ENCODE measurements around the gene LTBP3. TPM values are rescaled to one million over a fixed set of nuclear protein-coding genes. Genes with fewer than 3 reads are reported as not detected.

The LTBP3 gene
- total and polyA plus RNA-seq, 9 of the 15 experiments (the other 6 are each of a cell fraction or from before 2014, with no cell fraction given), result 0.06 to 20.5 (median 4.8) TPM

DNA sequence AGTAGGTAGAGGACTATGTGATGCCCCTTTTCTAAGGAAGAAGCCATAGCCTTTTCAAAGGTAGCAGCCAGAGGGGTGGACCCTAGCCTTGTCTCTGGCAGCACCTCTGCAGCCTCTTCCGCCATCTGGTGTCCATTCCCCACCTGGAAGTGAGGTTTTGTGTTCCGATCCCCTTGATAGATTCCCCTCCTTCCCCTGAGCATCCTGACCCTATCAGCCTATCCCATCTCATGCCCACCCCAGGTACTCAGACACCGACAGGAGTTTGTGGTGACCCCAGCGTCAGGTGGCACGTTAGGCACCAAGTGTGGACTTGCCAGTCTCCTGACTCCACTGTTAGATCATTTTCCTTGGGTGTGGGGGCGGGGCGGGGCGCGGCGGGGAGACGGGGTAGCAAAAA, 13.8 kb upstream of the LTBP3 start (continued):
- TF ChIP-seq, protein P1, sequence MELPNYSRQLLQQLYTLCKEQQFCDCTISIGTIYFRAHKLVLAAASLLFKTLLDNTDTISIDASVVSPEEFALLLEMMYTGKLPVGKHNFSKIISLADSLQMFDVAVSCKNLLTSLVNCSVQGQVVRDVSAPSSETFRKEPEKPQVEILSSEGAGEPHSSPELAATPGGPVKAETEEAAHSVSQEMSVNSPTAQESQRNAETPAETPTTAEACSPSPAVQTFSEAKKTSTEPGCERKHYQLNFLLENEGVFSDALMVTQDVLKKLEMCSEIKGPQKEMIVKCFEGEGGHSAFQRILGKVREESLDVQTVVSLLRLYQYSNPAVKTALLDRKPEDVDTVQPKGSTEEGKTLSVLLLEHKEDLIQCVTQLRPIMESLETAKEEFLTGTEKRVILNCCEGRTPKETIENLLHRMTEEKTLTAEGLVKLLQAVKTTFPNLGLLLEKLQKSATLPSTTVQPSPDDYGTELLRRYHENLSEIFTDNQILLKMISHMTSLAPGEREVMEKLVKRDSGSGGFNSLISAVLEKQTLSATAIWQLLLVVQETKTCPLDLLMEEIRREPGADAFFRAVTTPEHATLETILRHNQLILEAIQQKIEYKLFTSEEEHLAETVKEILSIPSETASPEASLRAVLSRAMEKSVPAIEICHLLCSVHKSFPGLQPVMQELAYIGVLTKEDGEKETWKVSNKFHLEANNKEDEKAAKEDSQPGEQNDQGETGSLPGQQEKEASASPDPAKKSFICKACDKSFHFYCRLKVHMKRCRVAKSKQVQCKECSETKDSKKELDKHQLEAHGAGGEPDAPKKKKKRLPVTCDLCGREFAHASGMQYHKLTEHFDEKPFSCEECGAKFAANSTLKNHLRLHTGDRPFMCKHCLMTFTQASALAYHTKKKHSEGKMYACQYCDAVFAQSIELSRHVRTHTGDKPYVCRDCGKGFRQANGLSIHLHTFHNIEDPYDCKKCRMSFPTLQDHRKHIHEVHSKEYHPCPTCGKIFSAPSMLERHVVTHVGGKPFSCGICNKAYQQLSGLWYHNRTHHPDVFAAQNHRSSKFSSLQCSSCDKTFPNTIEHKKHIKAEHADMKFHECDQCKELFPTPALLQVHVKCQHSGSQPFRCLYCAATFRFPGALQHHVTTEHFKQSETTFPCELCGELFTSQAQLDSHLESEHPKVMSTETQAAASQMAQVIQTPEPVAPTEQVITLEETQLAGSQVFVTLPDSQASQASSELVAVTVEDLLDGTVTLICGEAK (IDR thresholded peaks at IDR 0.05), result 0 out of 2 replicates have a peak, but pooled peaks have one; percentile 19
- TF ChIP-seq, protein P1 (CRISPR knock-in tag; IDR thresholded peaks at IDR 0.05), result no peak
- TF ChIP-seq ARID2 (IDR thresholded peaks at IDR 0.05) (peak; percentile 76; the same call in 1 of the 2 replicates), HDAC1 (IDR thresholded peaks at IDR 0.05) (0 out of 4 replicates have a peak, but pooled peaks of 1 of the 2 experiments have one; percentile 50), ETV5 (CRISPR knock-in tag; IDR thresholded peaks at IDR 0.05; ENCODE audit: low read depth) (0 out of 2 replicates have a peak, but pooled peaks have one; percentile 38), SIN3A (IDR thresholded peaks at IDR 0.05; ENCODE audit: borderline replicate concordance in 2 of 2, control insufficient read depth in 1 of 2, low read depth in 2 of 2, low read length in 2 of 2) (peak in 1 of 2 experiments; percentile 48; a peak in 2 of 4 replicates), RCOR1 (IDR thresholded peaks at IDR 0.05; ENCODE audit: borderline replicate concordance in 1 of 2, low read depth in 2 of 2, low read length in 2 of 2) (0 out of 4 replicates have a peak, but pooled peaks of 1 of the 2 experiments have one; percentile 20), ZNF644 (tag; IDR thresholded peaks at IDR 0.05; ENCODE audit: low read depth) (no peak), ZNF3 (CRISPR knock-in tag; IDR thresholded peaks at IDR 0.05) (no peak), CC2D1A (IDR thresholded peaks at IDR 0.05) (peak; percentile 58; the same call in 1 of the 2 replicates)
- TF ChIP-seq, protein P2, sequence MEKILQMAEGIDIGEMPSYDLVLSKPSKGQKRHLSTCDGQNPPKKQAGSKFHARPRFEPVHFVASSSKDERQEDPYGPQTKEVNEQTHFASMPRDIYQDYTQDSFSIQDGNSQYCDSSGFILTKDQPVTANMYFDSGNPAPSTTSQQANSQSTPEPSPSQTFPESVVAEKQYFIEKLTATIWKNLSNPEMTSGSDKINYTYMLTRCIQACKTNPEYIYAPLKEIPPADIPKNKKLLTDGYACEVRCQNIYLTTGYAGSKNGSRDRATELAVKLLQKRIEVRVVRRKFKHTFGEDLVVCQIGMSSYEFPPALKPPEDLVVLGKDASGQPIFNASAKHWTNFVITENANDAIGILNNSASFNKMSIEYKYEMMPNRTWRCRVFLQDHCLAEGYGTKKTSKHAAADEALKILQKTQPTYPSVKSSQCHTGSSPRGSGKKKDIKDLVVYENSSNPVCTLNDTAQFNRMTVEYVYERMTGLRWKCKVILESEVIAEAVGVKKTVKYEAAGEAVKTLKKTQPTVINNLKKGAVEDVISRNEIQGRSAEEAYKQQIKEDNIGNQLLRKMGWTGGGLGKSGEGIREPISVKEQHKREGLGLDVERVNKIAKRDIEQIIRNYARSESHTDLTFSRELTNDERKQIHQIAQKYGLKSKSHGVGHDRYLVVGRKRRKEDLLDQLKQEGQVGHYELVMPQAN (IDR thresholded peaks at IDR 0.05; ENCODE audit: borderline replicate concordance), result peak; percentile 51; the same call in 1 of the 2 replicates
- TF ChIP-seq, protein P3, sequence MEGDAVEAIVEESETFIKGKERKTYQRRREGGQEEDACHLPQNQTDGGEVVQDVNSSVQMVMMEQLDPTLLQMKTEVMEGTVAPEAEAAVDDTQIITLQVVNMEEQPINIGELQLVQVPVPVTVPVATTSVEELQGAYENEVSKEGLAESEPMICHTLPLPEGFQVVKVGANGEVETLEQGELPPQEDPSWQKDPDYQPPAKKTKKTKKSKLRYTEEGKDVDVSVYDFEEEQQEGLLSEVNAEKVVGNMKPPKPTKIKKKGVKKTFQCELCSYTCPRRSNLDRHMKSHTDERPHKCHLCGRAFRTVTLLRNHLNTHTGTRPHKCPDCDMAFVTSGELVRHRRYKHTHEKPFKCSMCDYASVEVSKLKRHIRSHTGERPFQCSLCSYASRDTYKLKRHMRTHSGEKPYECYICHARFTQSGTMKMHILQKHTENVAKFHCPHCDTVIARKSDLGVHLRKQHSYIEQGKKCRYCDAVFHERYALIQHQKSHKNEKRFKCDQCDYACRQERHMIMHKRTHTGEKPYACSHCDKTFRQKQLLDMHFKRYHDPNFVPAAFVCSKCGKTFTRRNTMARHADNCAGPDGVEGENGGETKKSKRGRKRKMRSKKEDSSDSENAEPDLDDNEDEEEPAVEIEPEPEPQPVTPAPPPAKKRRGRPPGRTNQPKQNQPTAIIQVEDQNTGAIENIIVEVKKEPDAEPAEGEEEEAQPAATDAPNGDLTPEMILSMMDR (IDR thresholded peaks at IDR 0.05 in 2 of 3, conservative IDR thresholded peaks at IDR 0.05 in 1 of 3; ENCODE audit: insufficient read depth in 2 of 3, low read depth in 1 of 3, low read length in 3 of 3), result peak; percentile 75 to 84 (median 81)
- TF ChIP-seq, protein P4, sequence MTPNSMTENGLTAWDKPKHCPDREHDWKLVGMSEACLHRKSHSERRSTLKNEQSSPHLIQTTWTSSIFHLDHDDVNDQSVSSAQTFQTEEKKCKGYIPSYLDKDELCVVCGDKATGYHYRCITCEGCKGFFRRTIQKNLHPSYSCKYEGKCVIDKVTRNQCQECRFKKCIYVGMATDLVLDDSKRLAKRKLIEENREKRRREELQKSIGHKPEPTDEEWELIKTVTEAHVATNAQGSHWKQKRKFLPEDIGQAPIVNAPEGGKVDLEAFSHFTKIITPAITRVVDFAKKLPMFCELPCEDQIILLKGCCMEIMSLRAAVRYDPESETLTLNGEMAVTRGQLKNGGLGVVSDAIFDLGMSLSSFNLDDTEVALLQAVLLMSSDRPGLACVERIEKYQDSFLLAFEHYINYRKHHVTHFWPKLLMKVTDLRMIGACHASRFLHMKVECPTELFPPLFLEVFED (CRISPR knock-in tag; conservative IDR thresholded peaks at IDR 0.05), result no peak
